GM23338 (cell line): Measurements from ENCODE around the gene MKLN1.

ENCODE experiments used
- CREB1 ChIP-seq: fragments of 250-450 bp; sonication (Bioruptor Pico); IDR thresholded peaks from 2 replicates; pipeline ENCODE4 v1.5.0; 2020; ENCODE audit warnings: low read depth, mild to moderate bottlenecking, moderate library complexity
- CTCF ChIP-seq, 2 experiments: fragments of 200-600 bp in 1 of 2; sonication (generic) in 1 of 2; conservative IDR thresholded peaks; 2 replicates each; pipeline versions ENCODE4 v1.5.1 to v1.6.1; 2016 to 2017; ENCODE audit warnings: antibody characterized with exemption in 2 of 2, low read depth in 2 of 2, mild to moderate bottlenecking in 2 of 2, moderate library complexity in 1 of 2
- EZH2 ChIP-seq: fragments of 200-600 bp; sonication (generic); IDR thresholded peaks from one replicate; pipeline ENCODE4 v1.8.0; 2017; ENCODE audit warnings: antibody characterized with exemption, mild to moderate bottlenecking, low read depth; ENCODE audit not compliant: unreplicated experiment
- EZH2phosphoT487 ChIP-seq: fragments of 200-600 bp; sonication (generic); IDR thresholded peaks from one replicate; pipeline ENCODE4 v1.8.1; 2018; ENCODE audit warnings: antibody characterized with exemption; ENCODE audit not compliant: unreplicated experiment
- JUNB ChIP-seq: IDR thresholded peaks from one replicate; pipeline ENCODE4 v1.6.1; 2016; ENCODE audit warnings: antibody characterized with exemption; ENCODE audit not compliant: unreplicated experiment
- POLR2AphosphoS5 ChIP-seq: IDR thresholded peaks from 2 replicates; pipeline ENCODE4 v1.6.1; 2016; ENCODE audit warnings: antibody characterized with exemption, low read depth
- REST ChIP-seq: IDR thresholded peaks from one replicate; pipeline ENCODE4 v1.6.1; 2018; ENCODE audit warnings: antibody characterized with exemption; ENCODE audit not compliant: unreplicated experiment
- STAT1 ChIP-seq: IDR thresholded peaks from one replicate; pipeline ENCODE4 v1.6.1; 2016; ENCODE audit warnings: antibody characterized with exemption; ENCODE audit not compliant: unreplicated experiment
- ZNF462 ChIP-seq: fragments of 250-450 bp; sonication (Bioruptor Pico); IDR thresholded peaks from 2 replicates; pipeline ENCODE4 v1.5.0; 2020; ENCODE audit warnings: mild to moderate bottlenecking, moderate library complexity
- TF ChIP-seq, protein P1 (sequence below): IDR thresholded peaks from 2 replicates; pipeline ENCODE4 v1.6.1; 2016; ENCODE audit warnings: antibody characterized with exemption

- no peak for TF ChIP-seq CREB1 (CRISPR knock-in tag)
- TF ChIP-seq CTCF (conservative IDR thresholded peaks at IDR 0.05; ENCODE audit: low read depth in 2 of 2): no peak
- TF ChIP-seq EZH2phosphoT487: no peak
- no peak for TF ChIP-seq EZH2
- TF ChIP-seq POLR2AphosphoS5: no peak
- no peak for TF ChIP-seq REST
- no peak for TF ChIP-seq JUNB
- TF ChIP-seq STAT1: no peak
- TF ChIP-seq, protein P1, sequence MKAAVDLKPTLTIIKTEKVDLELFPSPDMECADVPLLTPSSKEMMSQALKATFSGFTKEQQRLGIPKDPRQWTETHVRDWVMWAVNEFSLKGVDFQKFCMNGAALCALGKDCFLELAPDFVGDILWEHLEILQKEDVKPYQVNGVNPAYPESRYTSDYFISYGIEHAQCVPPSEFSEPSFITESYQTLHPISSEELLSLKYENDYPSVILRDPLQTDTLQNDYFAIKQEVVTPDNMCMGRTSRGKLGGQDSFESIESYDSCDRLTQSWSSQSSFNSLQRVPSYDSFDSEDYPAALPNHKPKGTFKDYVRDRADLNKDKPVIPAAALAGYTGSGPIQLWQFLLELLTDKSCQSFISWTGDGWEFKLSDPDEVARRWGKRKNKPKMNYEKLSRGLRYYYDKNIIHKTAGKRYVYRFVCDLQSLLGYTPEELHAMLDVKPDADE: no peak
- TF ChIP-seq ZNF462 (CRISPR knock-in tag): no peak
Observed at GRCh38 chr7:131294553-131294952, 33.1 kb upstream of the MKLN1 start.
